Cardiac ventricle fibroblast (primary cell): ENCODE measurements around the gene CPM. TPM values are rescaled to one million over a fixed set of nuclear protein-coding genes. Genes with fewer than 3 reads are reported as not detected.

Experiments used
- total RNA-seq: library from RNA; depleted of rRNA; stranded (reverse); fragments of >200 nt; gene quantifications from 2 replicates; pipeline ENCODE4 v1.2.3, GENCODE V29; 2015

The CPM gene
- total RNA-seq = 7.2 and 8.9 TPM in 2 replicates

GRCh38 chr12:68932961-68933893, at the start of gene CPM:
CPM (minus strand) TSS chr12:68933171; CDS start chr12:68932837, 334 bp downstream.

GRCh38 chr12:68807576-68808387, 125.2 kb downstream of the CPM start, which contains the start of gene MDM2:
MDM2 (plus strand) TSS chr12:68808177; CDS start chr12:68808478, 301 bp downstream.

Other genes with a start within 250 kb of the CPM start
- gene NUP107, start 246.2 kb downstream of the CPM start, total RNA-seq = 18.5 and 22.5 TPM in 2 replicates
- 4.1 and 5.4 TPM in 2 replicates for gene SLC35E3, start 187.0 kb downstream of the CPM start, total RNA-seq
- 87.7 and 325 TPM in 2 replicates for gene MDM2, start 125.0 kb downstream of the CPM start, total RNA-seq